ENCODE measurements around the gene NADK2. TPM values are rescaled to one million over a fixed set of nuclear protein-coding genes. Genes with fewer than 3 reads are reported as not detected.

NADK2 gene
- total and polyA plus RNA-seq, 12 donors, result 9.8 to 53.5 (median 37.7) TPM

GRCh38 chr5:36164461-36164860, 77.3 kb downstream of the NADK2 start:
- H3K4me1 ChIP-seq, result no peaks in the 10 kb centered on the region
- H3K36me3 ChIP-seq, result peaks cover 0 to 100% (median 54%) of the 10 kb centered on the region in 9 donors
- no peak for TF ChIP-seq CTCF (IDR thresholded peaks at IDR 0.05)
- no peak overlapping the region for H3K4me3 ChIP-seq
- WGBS, 2 donors, result 93 to 96% methylated on average over 4 of the region's 4 CpGs
- H3K9me3 ChIP-seq, result no peaks in the 10 kb centered on the region
- no peak overlapping the region for H3K27ac ChIP-seq
- H3K27me3 ChIP-seq, result no peaks in the 10 kb centered on the region
- intact Hi-C loops (cut with DNase I), result no loop called here
- DNase-seq, result no peak
- ATAC-seq, result no peak

GRCh38 chr5:36162810-36163486, 78.8 kb downstream of the NADK2 start:
- Histone ChIP-seq H3K9me3 (no peaks in the 10 kb centered on the region), H3K27ac (no peak overlapping the region), H3K27me3 (no peaks in the 10 kb centered on the region), H3K4me3 (no peak overlapping the region), H3K4me1 (peaks cover 0 to 8% (median 0%) of the 10 kb centered on the region in 9 donors), H3K36me3 (peaks cover 0 to 100% (median 43%) of the 10 kb centered on the region in 9 donors)
- WGBS, 2 donors, result 86 to 89% methylated on average over 9 of the region's 9 CpGs
- no peak for TF ChIP-seq CTCF (IDR thresholded peaks at IDR 0.05)
- intact Hi-C loops (cut with DNase I), result no loop called here
- no peak for DNase-seq
- no peak for ATAC-seq

GRCh38 chr5:36161361-36161760, 80.4 kb downstream of the NADK2 start:
- intact Hi-C loops (cut with DNase I), result no loop called here
- Histone ChIP-seq H3K27ac (no peak overlapping the region), H3K4me3 (no peak overlapping the region), H3K4me1 (peaks cover 0 to 10% (median 9%) of the 10 kb centered on the region in 9 donors), H3K36me3 (peaks cover 0 to 100% (median 33%) of the 10 kb centered on the region in 9 donors), H3K27me3 (no peaks in the 10 kb centered on the region), H3K9me3 (no peaks in the 10 kb centered on the region)
- ATAC-seq, result no peak
- no peak for TF ChIP-seq CTCF (IDR thresholded peaks at IDR 0.05)
- no peak for DNase-seq
- 93 to 97% methylated on average over 4 of the region's 4 CpGs for WGBS, 2 donors

GRCh38 chr5:36160617-36161016, 81.1 kb downstream of the NADK2 start:
- H3K4me3 ChIP-seq, result no peak overlapping the region
- no peak for DNase-seq
- peaks cover 0 to 100% (median 31%) of the 10 kb centered on the region in 9 donors for H3K36me3 ChIP-seq
- no peaks in the 10 kb centered on the region for H3K27me3 ChIP-seq
- intact Hi-C loops (cut with DNase I), result no loop called here
- no peak overlapping the region for H3K27ac ChIP-seq
- H3K9me3 ChIP-seq, result no peaks in the 10 kb centered on the region
- peaks cover 0 to 17% (median 10%) of the 10 kb centered on the region in 9 donors for H3K4me1 ChIP-seq
- no peak for ATAC-seq
- no peak for TF ChIP-seq CTCF (IDR thresholded peaks at IDR 0.05)
- 87 to 93% methylated on average over 3 of the region's 3 CpGs for WGBS, 2 donors

All from heart right ventricle (tissue), 16 donors.